GM12891 (cell line): ENCODE data around the gene CD164L2.
"Not testable (repeated sequence)": the region's sequence is repeated elsewhere in the genome, so short reads cannot be mapped to it uniquely, and the experiment has no call there.

Experiments
- DNase-seq: peaks from one replicate; pipeline ENCODE4 v3.0.0; 2011; ENCODE audit warnings: low spot score; ENCODE audit not compliant: insufficient read length
- FAIRE-seq: peaks from 2 replicates; lab custom pipeline; 2011; peaks lifted over from hg19 to GRCh38; lab: Jason Lieb, UNC
- PAX5 ChIP-seq: IDR thresholded peaks from 2 replicates; pipeline ENCODE4 v1.6.1; 2011; ENCODE audit warnings: low read length, moderate library complexity, mild to moderate bottlenecking; ENCODE audit not compliant: insufficient read depth, severe bottlenecking
- POLR2A ChIP-seq: IDR thresholded peaks from 2 replicates; pipeline ENCODE4 v1.6.1; 2011; ENCODE audit warnings: low read depth, low read length, control low read depth
- POLR2AphosphoS5 ChIP-seq: IDR thresholded peaks from 2 replicates; pipeline ENCODE4 v1.6.1; 2011; ENCODE audit warnings: low read depth, low read length, control low read depth
- POU2F2 ChIP-seq: IDR thresholded peaks from 2 replicates; pipeline ENCODE4 v1.6.1; 2011; ENCODE audit warnings: low read depth, mild to moderate bottlenecking, control low read depth, low read length, moderate library complexity
- SPI1 ChIP-seq: IDR thresholded peaks from 2 replicates; pipeline ENCODE4 v1.6.1; 2011; ENCODE audit warnings: low read depth, low read length, control low read depth
- TAF1 ChIP-seq: IDR thresholded peaks from 2 replicates; pipeline ENCODE4 v1.6.1; 2011; ENCODE audit warnings: low read depth, low read length, control low read depth

CD164L2 gene

GRCh38 chr1:27397110-27397509, 14.0 kb upstream of the CD164L2 start:
- no peak for DNase-seq
- FAIRE-seq, result no peak
- no peak for TF ChIP-seq POLR2AphosphoS5
- no peak for TF ChIP-seq SPI1
- TF ChIP-seq PAX5, result no peak
- TF ChIP-seq TAF1, result no peak
- no peak for TF ChIP-seq POLR2A
- TF ChIP-seq POU2F2, result no peak

- DNase-seq (peak; percentile 86), FAIRE-seq (peak; percentile 78)
- TF ChIP-seq POLR2AphosphoS5 (no peak), POLR2A (0 out of 2 replicates have a peak, but pooled peaks have one; percentile 28), POU2F2 (no peak)
Observed at GRCh38 chr1:27395441-27396195, 12.5 kb upstream of the CD164L2 start.

GRCh38 chr1:27394925-27395324, 11.8 kb upstream of the CD164L2 start:
- no peak for DNase-seq
- no peak for FAIRE-seq
- TF ChIP-seq POLR2A, result no peak
- TF ChIP-seq TAF1, result no peak
- no peak for TF ChIP-seq POU2F2
- no peak for TF ChIP-seq PAX5
- TF ChIP-seq SPI1, result no peak
- no peak for TF ChIP-seq POLR2AphosphoS5

- FAIRE-seq, result no peak
- no peak for TF ChIP-seq SPI1
- TF ChIP-seq POLR2AphosphoS5, result no peak
- TF ChIP-seq POU2F2, result no peak
- no peak for TF ChIP-seq PAX5
- TF ChIP-seq TAF1, result no peak
- no peak for TF ChIP-seq POLR2A
- DNase-seq, result no peak
Observed at GRCh38 chr1:27394282-27394658, 11.1 kb upstream of the CD164L2 start.

GRCh38 chr1:27393641-27394281, 10.6 kb upstream of the CD164L2 start:
- DNase-seq, result no peak
- no peak for TF ChIP-seq PAX5
- no peak for TF ChIP-seq TAF1
- TF ChIP-seq POLR2AphosphoS5, result no peak
- TF ChIP-seq POU2F2, result no peak
- TF ChIP-seq SPI1, result no peak
- no peak for FAIRE-seq

- DNase-seq (no peak), FAIRE-seq (no peak)
- TF ChIP-seq TAF1 (no peak), POLR2AphosphoS5 (no peak), PAX5 (no peak), POLR2A (no peak), POU2F2 (no peak), SPI1 (no peak)
Observed at GRCh38 chr1:27392778-27393635, 9.9 kb upstream of the CD164L2 start.

- FAIRE-seq, result peak; percentile 98
- DNase-seq, result peak; percentile 95
- TF ChIP-seq POU2F2 (no peak), PAX5 (no peak), SPI1 (no peak), POLR2AphosphoS5 (no peak), POLR2A (no peak), TAF1 (no peak)
Observed at GRCh38 chr1:27392096-27392777, 9.1 kb upstream of the CD164L2 start, which contains the start of gene GPR3. TSS of gene GPR3 (plus strand) at chr1:27392622. CDS start at chr1:27393799, 1,177 bp downstream.

GRCh38 chr1:27391511-27392095, 8.5 kb upstream of the CD164L2 start:
- no peak for DNase-seq
- FAIRE-seq, result no peak
- TF ChIP-seq SPI1 (no peak), POLR2A (no peak), POLR2AphosphoS5 (no peak), TAF1 (no peak)

- DNase-seq, result no peak
- FAIRE-seq, result peak; percentile 91
Observed at GRCh38 chr1:27388337-27389005, 5.3 kb upstream of the CD164L2 start.

GRCh38 chr1:27384797-27385196, 1.7 kb upstream of the CD164L2 start:
- not testable (repeated sequence) for FAIRE-seq

More at GRCh38 chr1:27388337-27389005, 5.3 kb upstream of the CD164L2 start:
- TF ChIP-seq POLR2A, result no peak

More at GRCh38 chr1:27384797-27385196, 1.7 kb upstream of the CD164L2 start:
- not testable (repeated sequence) for DNase-seq
